ENCODE measurements around the gene IQCE.

The IQCE gene

GRCh38 chr7:2634267-2635145 lies 75.7 kb downstream of the IQCE start:
- DNase-seq = no peak

- DNase-seq = no peak
Observed at GRCh38 chr7:2635148-2635668, 76.4 kb downstream of the IQCE start.

DNA sequence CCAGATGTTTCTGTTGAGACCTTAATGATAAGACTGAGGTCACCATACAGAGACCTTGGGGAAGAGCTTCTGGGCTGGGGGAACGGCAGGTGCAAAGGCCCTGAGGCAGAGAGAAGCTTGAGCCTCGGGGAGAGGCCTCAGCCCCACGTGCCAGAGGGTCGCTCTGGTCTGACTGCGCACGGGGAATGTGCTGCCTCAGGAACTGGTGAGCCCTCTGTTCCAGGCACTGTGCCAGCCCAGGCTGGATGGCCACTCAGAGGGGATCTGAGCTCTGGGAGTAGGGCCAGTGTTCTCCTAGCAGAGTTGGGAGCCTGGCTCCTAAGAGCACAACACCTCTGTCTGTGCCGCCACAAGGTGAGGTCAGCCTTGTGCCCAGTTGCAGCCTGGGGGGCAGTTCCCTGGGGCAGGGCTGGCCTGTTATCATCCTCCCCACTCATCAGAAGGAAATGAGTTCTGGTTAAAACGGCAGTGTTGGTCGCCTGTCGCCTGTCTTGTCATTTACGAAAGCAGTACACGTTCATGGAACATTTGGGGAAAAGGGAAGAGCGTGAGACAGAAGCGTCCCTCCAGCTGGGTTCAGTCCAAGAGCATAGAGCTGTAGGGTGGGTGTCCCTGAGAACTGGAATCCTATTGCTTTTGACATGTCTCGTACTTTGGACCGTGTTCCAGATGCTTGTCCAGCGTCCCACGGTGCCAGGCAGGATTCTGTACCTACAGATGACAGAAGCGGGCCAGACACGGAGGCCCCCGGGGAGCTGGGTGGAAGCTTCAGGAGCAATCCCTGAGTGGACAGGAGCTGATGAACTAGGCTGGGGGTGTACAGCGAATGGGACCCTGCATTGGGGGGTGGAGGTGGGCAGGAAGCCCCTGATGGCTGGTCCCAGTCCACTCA lies 77.3 kb downstream of the IQCE start:
- DNase-seq = no peak

GRCh38 chr7:2637066-2637471 lies 78.3 kb downstream of the IQCE start:
- no peak for DNase-seq

- no peak for DNase-seq
Observed at GRCh38 chr7:2637505-2638223, 78.9 kb downstream of the IQCE start.

- peak; percentile 91 for DNase-seq
Observed at GRCh38 chr7:2638224-2638991, 79.6 kb downstream of the IQCE start.

DNA sequence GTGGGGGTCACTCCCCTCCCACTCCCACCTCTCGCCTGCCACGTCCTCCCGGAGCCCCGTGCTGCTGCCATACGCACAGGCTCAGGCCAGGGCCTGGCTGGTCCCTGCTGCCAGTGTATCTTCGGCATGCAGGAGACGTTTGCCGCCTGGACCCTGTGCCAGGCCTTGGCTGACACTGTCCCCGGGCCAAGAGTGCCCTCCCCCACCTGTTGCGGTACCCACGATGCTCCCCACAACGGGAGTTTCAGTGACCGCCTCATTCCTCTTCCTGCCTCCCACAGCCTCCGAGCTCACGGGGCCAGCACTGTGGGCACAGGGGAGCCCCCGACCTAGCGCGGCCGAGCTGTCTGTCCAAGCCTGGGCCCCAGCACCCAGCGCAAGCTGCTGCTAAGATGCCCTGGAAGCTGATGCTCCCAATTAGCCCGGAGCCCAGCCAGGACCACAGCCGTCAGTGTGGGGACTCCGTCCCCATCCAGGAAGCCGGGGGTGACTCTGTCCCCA lies 80.5 kb downstream of the IQCE start:
- no peak for DNase-seq

GRCh38 chr7:2639695-2640481 lies 81.1 kb downstream of the IQCE start:
- DNase-seq = no peak

GRCh38 chr7:2640482-2640830 lies 81.7 kb downstream of the IQCE start:
- no peak for DNase-seq

GRCh38 chr7:2640846-2641316 lies 82.1 kb downstream of the IQCE start:
- DNase-seq = no peak

DNA sequence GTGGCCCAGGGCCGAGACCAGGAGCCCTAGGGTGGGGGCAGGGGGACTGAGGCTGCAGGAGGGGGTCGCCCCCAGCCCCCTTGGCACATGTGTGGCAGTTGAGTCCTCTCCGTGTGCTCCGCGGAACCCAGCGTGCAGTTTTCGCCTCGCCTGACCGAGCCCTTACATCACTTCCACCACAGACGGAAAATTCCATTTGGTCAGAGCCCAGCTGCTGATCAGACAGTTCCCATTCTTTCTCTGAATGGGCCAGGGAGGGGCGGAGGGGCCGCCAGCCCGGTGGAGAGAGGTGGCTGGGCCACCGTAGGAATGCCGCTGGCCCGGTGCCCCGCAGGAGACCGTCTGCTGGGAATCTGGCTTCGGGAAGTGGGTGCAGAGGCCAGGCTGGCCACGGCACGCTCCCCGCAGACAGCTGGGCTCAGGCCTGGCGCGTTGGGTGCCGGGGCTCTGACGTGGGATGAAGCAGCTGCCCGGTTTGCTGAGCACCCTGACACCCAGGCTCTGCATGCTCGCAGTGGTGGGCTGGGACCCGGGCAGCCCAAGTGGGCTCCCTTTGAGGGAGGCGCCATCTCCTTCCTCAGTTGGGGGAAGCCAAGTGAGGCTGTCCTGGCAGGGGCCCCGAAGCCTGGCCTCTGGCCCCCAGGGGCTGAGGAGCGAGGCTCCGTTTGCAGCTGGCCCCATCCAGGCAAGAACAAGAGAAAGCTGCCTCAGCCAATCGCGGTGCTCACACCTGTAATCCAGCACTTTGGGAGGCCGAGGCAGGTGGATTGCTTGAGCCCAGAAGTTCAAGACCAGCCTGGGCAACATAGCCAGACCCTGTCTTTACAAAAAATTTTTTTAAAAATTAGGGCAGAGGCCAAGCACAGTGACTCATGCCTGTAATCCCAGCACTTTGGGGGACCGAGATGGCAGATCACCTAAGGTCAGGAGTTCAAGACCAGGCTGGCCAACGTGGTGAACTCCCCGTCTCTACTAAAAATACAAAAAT lies 82.9 kb downstream of the IQCE start:
- DNase-seq = peak; percentile 97

DNA sequence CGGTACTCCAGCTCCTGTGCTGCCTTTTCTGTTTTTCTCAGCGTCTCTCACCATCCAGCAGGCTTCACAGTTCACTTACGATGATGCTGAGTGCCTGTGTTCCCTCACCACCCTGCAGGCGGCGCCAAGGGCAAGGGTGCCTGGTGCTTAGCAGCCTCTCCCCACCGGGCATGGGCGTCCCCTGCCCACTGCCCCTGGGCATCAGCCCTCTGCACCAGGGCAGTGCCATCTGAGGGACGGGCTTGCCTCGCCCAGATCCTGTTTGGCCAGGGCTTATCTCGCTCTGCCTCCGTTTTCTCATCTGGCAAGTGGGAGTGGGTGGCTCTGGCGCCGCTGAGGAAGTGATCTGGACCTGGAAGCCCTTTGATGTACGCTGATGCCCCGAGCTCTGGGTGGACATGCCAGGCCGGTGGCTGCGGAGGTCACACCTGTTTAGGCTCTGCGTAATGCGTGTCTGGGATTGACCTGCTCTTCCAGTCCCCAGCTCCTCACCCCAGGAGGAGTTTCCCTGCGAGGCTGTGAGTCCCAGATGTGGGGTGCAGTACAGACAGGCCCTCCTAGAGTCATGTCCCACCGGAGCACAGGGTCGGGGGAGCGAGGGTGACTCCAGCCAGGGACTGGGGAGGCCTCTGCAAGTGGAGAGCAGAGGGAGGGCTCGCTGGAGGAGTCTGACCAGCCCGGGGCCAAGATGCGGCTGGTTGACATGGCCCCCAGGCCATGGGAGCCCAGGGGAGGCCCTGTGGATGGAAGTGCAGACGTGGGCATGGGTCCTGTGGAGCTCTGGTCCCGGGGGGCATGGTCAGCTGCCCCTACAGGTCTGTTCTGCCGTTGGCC lies 84.8 kb downstream of the IQCE start:
- no peak for DNase-seq

DNA sequence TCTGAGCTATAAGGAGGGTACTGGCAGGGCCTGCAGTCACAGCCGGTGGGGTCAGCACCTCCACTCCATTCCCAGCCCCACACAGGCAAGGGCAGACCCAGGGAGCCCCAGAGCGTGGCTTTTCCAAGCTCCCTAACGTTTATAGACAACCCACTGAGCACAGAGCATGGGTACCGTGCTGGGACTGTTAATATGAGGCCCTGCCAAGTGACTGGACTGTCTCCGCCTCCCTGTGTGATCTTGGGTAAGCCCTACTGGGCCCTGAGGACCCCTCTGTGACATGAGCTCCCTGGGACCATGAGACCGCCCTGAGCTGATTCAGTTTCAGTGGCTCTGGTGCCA lies 85.4 kb downstream of the IQCE start:
- no peak for DNase-seq

- no peak for DNase-seq
Observed at GRCh38 chr7:2644562-2645273, 85.9 kb downstream of the IQCE start.

DNA sequence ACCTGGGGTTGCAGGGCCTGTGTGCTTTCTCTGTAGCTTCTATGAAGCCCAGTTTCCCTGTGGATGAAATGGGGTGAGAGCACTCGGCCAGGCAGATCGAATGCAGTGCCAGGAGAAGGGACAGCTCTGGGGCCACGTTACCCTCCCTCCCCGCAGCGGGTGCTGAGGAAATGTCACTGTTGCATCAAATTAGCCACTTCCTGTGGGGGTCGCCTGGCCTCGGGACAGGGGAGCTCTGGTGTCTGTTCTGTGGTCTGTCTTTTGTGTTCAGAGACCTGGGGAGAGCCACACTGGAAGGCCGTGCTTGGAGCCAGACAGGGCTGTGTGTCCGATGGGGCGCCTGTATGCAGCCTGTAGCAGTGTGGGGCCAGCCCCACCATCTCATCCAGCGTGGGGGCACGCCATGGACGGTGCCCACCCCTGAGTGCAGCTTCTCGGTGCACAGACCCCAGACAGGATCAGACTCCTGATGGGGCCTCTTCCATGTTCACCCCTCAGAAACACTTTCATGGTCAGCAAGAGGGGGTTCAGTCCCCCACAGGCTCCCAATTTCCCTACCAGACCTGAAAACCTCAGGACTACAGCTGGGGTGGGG lies 86.6 kb downstream of the IQCE start:
- peak; percentile 48 for DNase-seq

DNA sequence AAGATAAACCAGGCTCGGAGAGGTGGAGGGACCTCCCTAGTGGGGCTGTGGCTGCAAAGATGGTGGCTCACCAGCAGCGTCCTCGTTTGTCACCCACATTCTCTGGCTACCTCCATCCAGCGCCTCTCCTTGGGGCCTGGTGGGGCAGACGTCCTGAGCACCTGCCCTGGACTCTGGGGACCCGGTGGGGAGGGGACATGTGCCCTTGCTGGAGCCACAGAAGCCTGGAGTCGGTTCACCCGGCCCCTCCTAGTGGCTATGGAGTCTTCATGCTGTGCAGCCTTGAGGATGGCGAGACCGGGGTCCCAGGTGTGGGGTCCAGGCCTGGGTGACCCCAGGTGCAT lies 87.5 kb downstream of the IQCE start:
- DNase-seq = no peak

DNA sequence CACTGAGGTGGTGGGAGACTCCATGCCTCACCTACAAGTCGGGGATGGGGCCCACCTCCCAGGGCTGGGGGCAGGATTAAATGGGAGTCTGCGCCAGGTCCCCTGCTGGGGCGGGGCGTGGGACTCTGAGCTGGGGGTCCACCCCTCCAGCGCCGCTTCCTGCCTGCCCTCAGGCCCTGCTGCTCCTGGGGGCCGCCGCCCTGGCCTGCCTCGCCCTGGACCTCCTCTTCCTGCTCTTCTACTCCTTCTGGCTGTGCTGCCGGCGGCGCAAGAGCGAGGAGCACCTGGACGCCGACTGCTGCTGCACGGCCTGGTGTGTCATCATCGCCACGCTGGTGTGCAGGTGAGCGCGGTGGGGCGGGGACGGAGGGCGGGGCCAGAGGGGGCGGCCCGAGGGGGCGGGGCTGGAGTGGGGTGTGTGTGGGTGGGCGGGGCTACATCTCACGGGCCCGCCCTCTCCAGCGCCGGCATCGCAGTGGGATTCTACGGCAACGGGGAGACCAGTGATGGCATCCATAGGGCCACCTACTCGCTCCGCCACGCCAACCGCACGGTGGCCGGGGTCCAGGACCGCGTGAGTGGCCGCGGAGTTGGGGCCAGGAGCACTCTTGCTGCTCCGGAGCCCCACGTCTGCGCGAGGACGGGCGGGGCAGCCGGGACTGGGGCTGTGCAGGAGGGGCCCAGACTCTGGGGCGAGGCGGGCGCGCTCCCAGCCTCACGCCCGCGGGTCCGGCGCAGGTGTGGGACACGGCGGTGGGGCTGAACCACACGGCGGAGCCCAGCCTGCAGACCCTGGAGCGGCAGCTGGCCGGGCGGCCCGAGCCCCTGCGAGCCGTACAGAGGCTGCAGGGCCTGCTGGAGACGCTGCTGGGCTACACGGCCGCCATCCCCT lies 88.1 kb downstream of the IQCE start:
- no peak for DNase-seq

Measured in fibroblast of skin of abdomen (primary cell).